Activated CD8-positive, alpha-beta memory T cell treated with anti-CD3 and anti-CD28 coated beads, Interleukin-2, amount 50 U/mL, for 4 hours (primary cell): ENCODE data around the gene RAMP1.

Experiments used
- DNase-seq: peaks from one replicate; pipeline ENCODE4 v3.0.0-alpha.2; 2020

The RAMP1 gene

DNA sequence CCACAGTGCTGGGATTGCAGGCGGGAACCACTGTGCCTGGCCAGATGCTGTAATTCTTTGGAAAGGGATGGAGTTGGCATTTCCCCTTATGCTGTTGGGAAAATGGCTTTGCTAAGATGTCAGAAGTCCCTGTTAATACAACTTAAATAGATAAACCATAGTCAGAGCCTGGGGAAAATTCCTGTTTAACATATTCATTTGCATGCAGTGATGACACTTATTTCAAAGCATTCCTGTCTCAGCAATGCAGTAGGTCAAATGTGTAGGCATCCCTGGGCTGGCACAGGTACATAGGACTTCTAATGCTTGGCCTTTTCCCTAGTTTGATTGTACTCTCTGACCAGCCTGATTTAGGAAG lies 38.6 kb downstream of the RAMP1 start:
- no peak for DNase-seq

GRCh38 chr2:237900891-237901831 lies 41.7 kb downstream of the RAMP1 start:
- DNase-seq, result no peak

DNA sequence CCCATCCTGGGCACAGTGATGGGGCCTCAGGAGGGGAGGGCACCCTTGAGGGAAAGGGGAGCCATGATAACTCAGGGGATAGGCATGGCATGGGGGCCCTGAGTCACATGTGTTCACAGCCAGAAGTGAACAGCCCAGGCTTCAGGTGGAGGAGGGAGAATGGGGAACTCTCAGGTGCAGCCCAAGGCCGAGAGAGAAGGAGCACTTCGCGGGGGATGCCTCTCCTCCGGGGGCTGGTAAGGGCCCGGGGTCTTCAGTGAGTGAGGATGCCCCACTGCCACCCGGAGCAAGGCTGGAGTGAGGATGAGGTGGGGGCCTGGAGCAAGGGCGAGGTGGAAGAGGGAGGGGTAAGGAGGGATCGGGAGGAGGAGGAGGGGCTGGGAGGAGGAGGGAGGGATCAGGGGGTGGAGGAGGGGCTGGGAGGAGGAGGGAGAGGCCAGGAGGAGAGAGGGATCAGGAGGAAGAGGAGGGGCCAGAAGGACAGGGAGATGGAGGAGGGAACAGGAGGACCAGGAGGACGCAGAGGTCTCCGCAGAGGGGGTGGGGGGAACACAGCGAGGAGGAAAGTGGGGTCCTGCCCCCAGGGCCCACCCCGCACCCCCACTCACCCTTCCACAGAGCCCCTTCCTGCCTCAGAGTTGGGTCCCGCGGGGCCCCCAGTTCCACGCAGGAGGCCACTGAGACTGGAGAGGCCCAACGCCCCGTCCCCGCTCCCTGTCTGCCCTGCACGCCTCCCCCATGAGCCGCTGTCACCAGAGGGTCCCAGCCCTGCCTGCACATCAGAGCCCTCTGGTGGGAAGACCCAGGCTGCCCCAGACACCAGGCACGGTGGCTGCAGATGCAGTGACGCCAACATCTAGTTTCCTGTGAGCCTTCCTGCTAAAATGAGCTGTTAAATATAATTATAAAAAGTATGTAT lies 42.8 kb downstream of the RAMP1 start:
- no peak for DNase-seq

GRCh38 chr2:237904831-237905599 lies 45.6 kb downstream of the RAMP1 start:
- DNase-seq, result no peak

DNA sequence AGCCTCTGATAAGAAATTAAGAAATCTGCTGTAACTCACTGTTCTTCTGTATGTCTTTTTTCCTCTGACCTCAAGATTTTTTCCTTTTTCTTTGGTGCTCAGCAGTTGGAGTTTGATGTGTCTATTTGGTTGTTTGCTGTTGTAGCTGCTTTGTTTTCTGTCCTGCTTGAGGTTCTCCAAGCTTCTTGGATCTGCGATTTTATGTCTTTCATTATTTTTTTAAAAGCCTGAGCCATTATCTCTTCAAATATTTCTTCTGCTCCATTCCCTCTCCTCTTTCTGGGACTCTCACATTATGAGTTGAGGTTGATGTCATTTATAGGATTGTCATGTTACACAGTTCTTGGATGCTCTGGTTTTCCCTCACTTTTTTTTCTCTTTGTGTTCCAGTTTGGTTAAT lies 47.7 kb downstream of the RAMP1 start:
- DNase-seq, result no peak

GRCh38 chr2:237909075-237909695 lies 49.8 kb downstream of the RAMP1 start:
- DNase-seq, result no peak

DNA sequence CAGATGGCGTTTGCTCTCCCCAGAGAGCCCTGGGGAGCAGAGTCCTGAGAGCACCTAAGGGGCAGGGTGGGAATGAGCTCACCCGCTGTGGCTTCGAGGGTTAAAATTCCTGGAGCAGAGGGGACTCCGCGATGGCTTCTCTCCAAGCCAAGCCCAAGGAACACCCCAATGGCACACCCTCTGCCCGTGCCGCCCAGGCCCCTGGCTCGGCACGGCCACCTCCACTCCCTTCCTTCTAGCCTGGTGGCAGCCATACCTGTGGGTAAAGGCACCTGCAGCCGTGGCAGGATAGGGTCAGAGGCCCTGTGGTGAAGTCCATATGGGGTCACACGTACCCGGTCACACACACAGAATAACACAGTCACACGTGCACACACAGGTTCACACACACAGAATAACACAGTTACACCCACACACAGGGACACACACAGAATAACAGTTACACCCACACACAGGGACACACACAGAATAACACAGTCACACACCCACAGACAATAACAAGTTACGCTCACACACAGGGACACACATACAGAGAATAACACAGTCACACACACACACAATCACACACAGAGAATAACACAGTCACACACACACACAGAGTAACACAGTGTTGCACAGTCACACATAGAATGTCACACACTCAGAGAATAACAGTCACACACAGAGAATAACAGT lies 50.5 kb downstream of the RAMP1 start:
- DNase-seq, result no peak

GRCh38 chr2:237910576-237911362 lies 51.3 kb downstream of the RAMP1 start:
- no peak for DNase-seq

DNA sequence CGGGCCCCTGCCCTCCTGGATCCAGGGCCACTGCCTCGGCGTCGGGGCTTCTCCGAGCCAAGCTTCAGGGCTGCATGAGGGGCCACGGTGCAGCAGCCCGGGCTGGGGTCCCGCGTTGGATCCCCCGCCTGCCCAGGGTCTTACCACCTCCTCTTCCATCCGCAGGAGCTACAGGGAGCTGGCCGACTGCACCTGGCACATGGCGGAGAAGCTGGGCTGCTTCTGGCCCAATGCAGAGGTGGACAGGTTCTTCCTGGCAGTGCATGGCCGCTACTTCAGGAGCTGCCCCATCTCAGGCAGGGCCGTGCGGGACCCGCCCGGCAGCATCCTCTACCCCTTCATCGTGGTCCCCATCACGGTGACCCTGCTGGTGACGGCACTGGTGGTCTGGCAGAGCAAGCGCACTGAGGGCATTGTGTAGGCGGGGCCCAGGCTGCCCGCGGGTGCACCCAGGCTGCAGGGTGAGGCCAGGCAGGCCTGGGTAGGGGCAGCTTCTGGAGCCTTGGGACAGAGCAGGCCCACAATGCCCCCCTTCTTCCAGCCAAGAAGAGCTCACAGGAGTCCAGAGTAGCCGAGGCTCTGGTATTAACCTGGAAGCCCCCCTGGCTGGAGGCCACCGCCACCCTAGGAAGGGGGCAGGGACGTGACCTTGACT lies 52.1 kb downstream of the RAMP1 start:
- DNase-seq, result no peak

DNA sequence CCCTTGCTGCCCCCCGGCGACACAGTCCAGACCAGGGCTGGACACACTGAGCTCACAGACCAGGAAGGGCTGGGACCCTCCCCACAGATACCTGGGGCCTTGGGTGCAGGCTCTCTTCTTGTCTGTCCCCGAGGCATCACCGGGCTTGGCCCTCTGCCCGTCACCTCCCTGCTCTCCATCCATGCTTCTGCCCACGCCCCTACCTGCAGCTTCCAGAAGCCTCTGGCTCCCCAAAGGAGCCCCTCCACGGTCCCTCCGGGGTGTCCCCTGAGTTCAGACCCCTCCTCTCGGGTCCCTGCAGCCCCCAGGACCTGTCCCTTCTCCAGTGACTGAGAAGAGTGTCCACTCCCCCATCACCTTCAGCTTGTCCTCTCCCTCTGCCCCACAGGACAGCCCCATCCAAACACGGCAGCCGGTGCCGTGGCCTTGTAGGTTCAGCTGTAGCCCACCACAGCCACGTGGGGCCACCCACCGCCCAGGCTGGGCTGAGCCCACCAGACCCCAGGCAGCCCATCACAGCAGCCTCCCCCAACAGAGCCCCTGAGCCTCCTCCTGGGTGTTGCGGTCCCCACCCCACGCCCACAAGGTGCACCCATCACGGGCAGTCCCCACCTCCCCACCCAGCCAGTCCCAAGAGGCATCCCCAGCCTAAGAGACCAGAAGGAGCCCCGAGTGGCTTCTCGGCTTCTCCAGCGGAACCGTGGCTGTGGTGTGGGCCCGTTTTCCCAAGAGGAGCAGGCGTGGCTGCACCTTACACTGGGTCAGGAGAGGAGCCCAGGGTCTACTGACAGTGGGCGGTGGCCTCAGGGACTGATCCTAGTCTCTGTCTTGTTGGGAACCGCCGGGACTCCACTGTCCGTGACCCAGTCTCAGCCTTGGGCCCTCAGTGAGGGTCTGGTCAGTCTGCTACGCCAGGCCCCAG lies 53.1 kb downstream of the RAMP1 start:
- no peak for DNase-seq

DNA sequence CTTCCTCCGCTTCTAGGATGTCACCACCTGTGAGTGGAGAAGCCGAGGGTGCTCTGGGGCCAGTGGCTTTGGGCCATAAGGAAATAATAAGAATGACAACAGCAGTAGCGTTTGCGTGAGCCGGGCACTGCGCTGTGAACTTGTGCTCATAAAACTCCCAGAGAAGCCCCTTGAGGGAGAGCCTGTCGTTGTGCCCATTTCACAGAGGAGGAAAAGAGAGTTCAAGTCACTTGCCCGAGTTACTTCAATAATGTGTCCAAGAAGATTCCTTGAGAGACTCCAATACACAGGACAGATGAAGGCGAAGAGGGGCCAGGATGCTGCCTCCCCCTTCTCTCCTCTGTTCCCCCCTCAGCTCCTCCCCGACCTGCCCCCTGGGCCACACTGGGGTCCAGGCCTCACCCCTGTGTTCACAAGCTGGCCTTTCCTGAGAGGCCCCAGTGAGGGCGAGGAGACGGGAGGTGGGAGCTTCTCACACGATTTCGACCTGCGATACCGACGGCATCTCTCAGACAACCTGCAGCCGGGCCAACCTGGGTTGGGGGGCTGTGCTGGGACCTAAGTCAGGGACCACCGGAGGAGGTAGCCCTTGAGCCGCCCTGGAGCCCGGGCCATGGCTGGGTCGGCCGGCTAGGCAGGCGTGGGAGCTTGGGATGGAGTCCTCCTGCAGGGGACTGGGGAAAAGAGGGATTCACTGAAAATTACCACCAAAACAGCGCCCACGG lies 53.9 kb downstream of the RAMP1 start:
- DNase-seq, result no peak

DNA sequence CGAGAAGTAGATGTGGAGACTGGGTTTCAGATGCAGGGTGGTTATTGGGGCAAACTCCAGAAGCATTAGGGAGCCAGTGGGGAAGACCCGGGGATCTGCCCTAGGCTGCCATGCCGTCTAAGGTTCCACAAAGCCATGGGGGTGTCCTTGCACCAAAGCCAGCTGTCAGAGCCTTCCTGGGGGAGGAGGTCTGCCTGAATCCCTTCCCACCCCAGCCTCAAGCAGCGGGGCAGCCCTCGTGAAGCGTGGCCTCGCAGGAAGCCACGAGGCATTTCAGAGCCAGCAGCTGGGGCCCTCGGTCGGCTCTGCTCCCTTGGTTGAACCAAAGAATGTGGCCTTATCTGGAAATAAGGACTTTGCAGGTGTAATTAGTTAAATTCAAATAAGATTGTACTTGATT lies 56.2 kb downstream of the RAMP1 start:
- DNase-seq, result no peak

DNA sequence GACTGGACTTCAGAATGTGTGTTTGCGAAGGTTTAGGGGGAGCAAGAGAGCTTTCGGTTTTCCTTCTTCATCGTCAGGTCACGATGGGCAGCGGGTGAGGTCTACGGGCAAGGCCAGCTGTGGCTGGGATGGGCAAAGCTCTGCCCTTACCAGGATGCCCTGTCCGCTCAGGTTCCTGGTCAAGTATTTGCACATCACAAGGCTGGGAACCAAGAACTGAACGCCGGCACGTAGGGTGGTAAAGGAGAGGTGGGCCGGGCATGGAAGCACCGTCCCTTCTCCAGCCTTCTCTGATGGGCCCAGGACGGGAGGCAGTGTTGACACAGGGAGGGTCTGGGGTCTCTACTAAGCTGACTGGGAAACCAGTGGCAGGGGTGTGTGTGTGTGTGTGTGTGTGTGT lies 56.9 kb downstream of the RAMP1 start:
- no peak for DNase-seq

- DNase-seq, result no peak
Measured at GRCh38 chr2:237917696-237918374, 58.4 kb downstream of the RAMP1 start.

DNA sequence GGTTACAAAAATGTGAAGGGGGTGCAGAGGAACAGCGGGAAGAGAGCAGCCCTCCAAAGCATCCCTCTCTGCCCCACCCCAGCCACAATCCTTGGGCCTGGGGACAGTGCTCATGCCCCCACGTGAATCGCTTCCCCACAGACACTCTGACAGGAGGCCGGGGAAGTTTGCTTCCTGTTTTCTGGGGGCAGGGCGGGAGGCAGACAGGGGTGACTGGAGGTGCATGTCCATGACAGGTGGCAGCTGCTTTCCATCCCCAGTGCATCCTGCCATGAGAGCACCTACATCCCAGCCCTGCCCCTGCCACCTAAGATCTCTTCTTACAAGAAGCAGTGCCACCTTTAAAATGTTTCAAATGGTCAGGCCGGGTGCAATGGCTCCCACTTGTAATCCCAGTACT lies 60.2 kb downstream of the RAMP1 start:
- no peak for DNase-seq

- DNase-seq, result no peak
Measured at GRCh38 chr2:237920673-237921072, 61.2 kb downstream of the RAMP1 start.

- no peak for DNase-seq
Measured at GRCh38 chr2:237921967-237922492, 62.6 kb downstream of the RAMP1 start.
